SK-N-SH (cell line): ENCODE measurements around the gene LARP1B. TPM values are rescaled to one million over a fixed set of nuclear protein-coding genes. Genes with fewer than 3 reads are reported as not detected.
"Not testable (repeated sequence)": the region's sequence is repeated elsewhere in the genome, so short reads cannot be mapped to it uniquely, and the experiment has no call there.

Source experiments
- CTCF ChIA-PET: fragments of 300-600, 350-600 bp; formaldehyde crosslinking; extraction: SDS; loops from one replicate; lab custom pipeline; 2021; lab: Yijun Ruan, JAX
- POLR2A ChIA-PET: fragments of 350-600 bp; sonication (Branson Sonifier 250); formaldehyde crosslinking; extraction: SDS; loops from one replicate; lab custom pipeline; 2020; ENCODE audit warnings: antibody characterized with exemption, inconsistent platforms; lab: Yijun Ruan, JAX
- DNase-seq: peaks from one replicate; pipeline ENCODE4 v3.0.0; 2012
- H2AFZ ChIP-seq: fragments of 200-600 bp; sonication (generic); 2 replicates; pipeline ENCODE4 v1.8.1; 2016; ENCODE audit warnings: antibody characterized with exemption, mild to moderate bottlenecking, low read depth
- H3F3A ChIP-seq: fragments of 200-600 bp; sonication (generic); replicated peaks from 2 replicates; pipeline ENCODE3; 2016; ENCODE audit warnings: antibody characterized with exemption, mild to moderate bottlenecking; ENCODE audit not compliant: insufficient read depth
- H3K27ac ChIP-seq, 2 experiments: fragments of 200-500 bp in 1 of 2; fragments of 200-600 bp in 1 of 2; sonication (Bioruptor generic) in 1 of 2; sonication (generic), shearing (Covaris generic) in 1 of 2; 2 replicates each; pipeline versions ENCODE4 v1.5.1 to v1.6.1; 2014 to 2016; ENCODE audit warnings: low read depth in 2 of 2, inconsistent platforms in 1 of 2, low read length in 1 of 2, mild to moderate bottlenecking in 1 of 2, mixed read lengths in 1 of 2
- H3K27me3 ChIP-seq: fragments of 200-600 bp; sonication (generic), shearing (Covaris generic); 2 replicates; pipeline ENCODE4 v1.6.1; 2016; ENCODE audit warnings: mixed run types; ENCODE audit not compliant: insufficient read depth
- H3K36me3 ChIP-seq, 2 experiments: fragments of 200-500 bp in 1 of 2; fragments of 200-600 bp in 1 of 2; sonication (Bioruptor generic) in 1 of 2; sonication (generic) in 1 of 2; replicated peaks in 1 of 2; 2 replicates each; pipeline versions ENCODE3 to v1.5.1; 2014 to 2016; ENCODE audit warnings: low read length in 1 of 2, mild to moderate bottlenecking in 1 of 2; ENCODE audit not compliant: insufficient read depth in 2 of 2, control insufficient read depth in 1 of 2
- H3K4me1 ChIP-seq, 2 experiments: fragments of 200-500 bp in 1 of 2; fragments of 200-600 bp in 1 of 2; sonication (Bioruptor generic) in 1 of 2; sonication (generic), shearing (Covaris generic) in 1 of 2; 2 replicates each; pipeline versions ENCODE4 v1.5.1 to v1.6.1; 2014 to 2016; ENCODE audit warnings: low read depth in 1 of 2, low read length in 1 of 2, mixed run types in 1 of 2; ENCODE audit not compliant: insufficient read depth in 2 of 2, control insufficient read depth in 1 of 2
- H3K4me2 ChIP-seq: fragments of 200-600 bp; sonication (generic), shearing (Covaris generic); 2 replicates; pipeline ENCODE4 v1.6.1; 2017; ENCODE audit warnings: mixed run types
- H3K4me3 ChIP-seq, 2 experiments: fragments of 200-500 bp in 1 of 2; fragments of 200-600 bp in 1 of 2; sonication (Bioruptor generic) in 1 of 2; sonication (generic), shearing (Covaris generic) in 1 of 2; 2 replicates each; pipeline versions ENCODE4 v1.5.1 to v1.8.1; 2014 to 2016; ENCODE audit warnings: low read depth in 2 of 2, inconsistent platforms in 1 of 2, low read length in 1 of 2, mild to moderate bottlenecking in 1 of 2, mixed read lengths in 1 of 2, moderate library complexity in 1 of 2
- H3K79me2 ChIP-seq: fragments of 200-600 bp; sonication (generic); 2 replicates; pipeline ENCODE4 v1.8.1; 2017; ENCODE audit warnings: mild to moderate bottlenecking; ENCODE audit not compliant: insufficient read depth
- H3K9ac ChIP-seq: fragments of 200-600 bp; sonication (generic); 2 replicates; pipeline ENCODE4 v1.6.1; 2017; ENCODE audit warnings: mixed run types
- H3K9me2 ChIP-seq: fragments of 200-600 bp; sonication (generic); 2 replicates; pipeline ENCODE4 v1.6.1; 2017; ENCODE audit warnings: mixed run types
- H3K9me3 ChIP-seq: fragments of 200-600 bp; sonication (generic); 2 replicates; pipeline ENCODE4 v1.6.1; 2017; ENCODE audit warnings: mixed run types, mild to moderate bottlenecking, moderate library complexity
- H4K20me1 ChIP-seq: fragments of 200-600 bp; sonication (generic); 2 replicates; pipeline ENCODE4 v1.6.1; 2017; ENCODE audit warnings: mild to moderate bottlenecking, mixed run types; ENCODE audit not compliant: insufficient read depth
- EZH2phosphoT487 ChIP-seq: fragments of 200-600 bp; sonication (generic); IDR thresholded peaks from 2 replicates; pipeline ENCODE4 v1.6.1; 2017; ENCODE audit warnings: low read depth, mixed run types, mild to moderate bottlenecking, antibody characterized with exemption, moderate library complexity, borderline replicate concordance
- FOXM1 ChIP-seq: IDR thresholded peaks from 2 replicates; pipeline ENCODE4 v1.4.0; 2012; ENCODE audit warnings: low read depth, mild to moderate bottlenecking
- GABPA ChIP-seq: IDR thresholded peaks from 2 replicates; pipeline ENCODE4 v1.4.0; 2012; ENCODE audit warnings: low read depth, mild to moderate bottlenecking
- RCOR1 ChIP-seq: fragments of 150-350 bp; IDR thresholded peaks from 2 replicates; pipeline ENCODE4 v1.6.1; 2017; ENCODE audit warnings: antibody characterized with exemption, low read length
- RFX5 ChIP-seq: IDR thresholded peaks from 2 replicates; pipeline ENCODE4 v1.6.1; 2012; ENCODE audit warnings: mild to moderate bottlenecking, improper control_type of control experiment, low read length
- RXRA ChIP-seq: IDR thresholded peaks from 2 replicates; pipeline ENCODE4 v1.4.0; 2012; ENCODE audit warnings: low read depth, mild to moderate bottlenecking, borderline replicate concordance
- SMC3 ChIP-seq: IDR thresholded peaks from 2 replicates; pipeline ENCODE4 v1.6.1; 2012; ENCODE audit warnings: low read depth, low read length, improper control_type of control experiment
- TAF1 ChIP-seq: IDR thresholded peaks from 2 replicates; pipeline ENCODE4 v1.6.1; 2012; ENCODE audit warnings: low read depth, mild to moderate bottlenecking, low read length, moderate library complexity, borderline replicate concordance
- TCF12 ChIP-seq: IDR thresholded peaks from 2 replicates; pipeline ENCODE4 v1.4.0; 2012
- TEAD4 ChIP-seq: IDR thresholded peaks from 2 replicates; pipeline ENCODE4 v1.4.0; 2012; ENCODE audit warnings: mild to moderate bottlenecking, borderline replicate concordance; ENCODE audit not compliant: insufficient read depth
- YY1 ChIP-seq: IDR thresholded peaks from 2 replicates; pipeline ENCODE4 v1.4.0; 2012; ENCODE audit warnings: low read depth, mild to moderate bottlenecking
- WGBS: methylation state at CpG from one replicate; pipeline ENCODE4 v1.1.6; 2017; ENCODE audit warnings: low lambda C conversion rate; 5-methylcytosine and 5-hydroxymethylcytosine counted together
- polyA plus RNA-seq, 3 experiments: library from polyadenylated mRNA; depleted of rRNA; stranded (reverse); fragments of >200 nt; gene quantifications; 2 replicates each; pipeline ENCODE4 v1.2.3, GENCODE V29; 2012
- TF ChIP-seq, protein P1 (sequence below): IDR thresholded peaks from 2 replicates; pipeline ENCODE4 v1.4.0; 2012; ENCODE audit warnings: low read depth, borderline replicate concordance
- TF ChIP-seq, protein P2 (sequence below): IDR thresholded peaks from 2 replicates; pipeline ENCODE4 v1.4.0; 2012; ENCODE audit warnings: low read depth

The LARP1B gene
- polyA plus RNA-seq, 1 of the 3 experiments (the other 2 are of a cell fraction), result 4.8 TPM

DNA sequence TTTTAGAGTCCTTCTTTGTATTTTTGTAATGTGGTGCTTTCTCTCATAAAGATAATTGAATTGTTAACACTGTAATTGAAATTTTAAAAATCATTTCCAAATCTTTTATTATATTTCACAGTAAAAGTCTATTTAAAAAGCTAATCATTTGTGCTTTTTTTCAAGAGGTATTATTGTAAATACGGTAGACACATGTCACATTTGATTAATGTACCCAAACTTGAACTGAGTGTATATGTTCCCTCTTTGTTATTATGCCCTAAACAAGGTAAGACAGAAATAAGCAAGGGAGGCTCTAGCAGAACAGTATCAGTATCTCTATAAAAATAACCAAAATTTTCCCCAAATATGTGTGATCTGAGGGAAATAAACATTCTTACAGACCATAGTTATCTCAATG is 21.5 kb upstream of the LARP1B start:
- Histone ChIP-seq H3K27ac (no peak overlapping the region), H4K20me1 (no peaks in the 10 kb centered on the region), H2AFZ (no peak overlapping the region), H3K9ac (no peak overlapping the region), H3F3A (no peaks in the 10 kb centered on the region), H3K9me3 (no peaks in the 10 kb centered on the region), H3K4me2 (no peak overlapping the region), H3K79me2 (no peaks in the 10 kb centered on the region; the same call in 1 of the 2 replicates), H3K4me3 (no peak overlapping the region), H3K9me2 (no peaks in the 10 kb centered on the region), H3K27me3 (no peaks in the 10 kb centered on the region), H3K36me3 (no peaks in the 10 kb centered on the region), H3K4me1 (no peaks in the 10 kb centered on the region)
- POLR2A ChIA-PET, result no interaction called here
- TF ChIP-seq EZH2phosphoT487 (no peak), SMC3 (no peak), RFX5 (no peak), RCOR1 (no peak), TCF12 (no peak), GABPA (no peak), FOXM1 (no peak), TAF1 (no peak), YY1 (no peak), RXRA (no peak), TEAD4 (no peak)
- TF ChIP-seq, protein P1, sequence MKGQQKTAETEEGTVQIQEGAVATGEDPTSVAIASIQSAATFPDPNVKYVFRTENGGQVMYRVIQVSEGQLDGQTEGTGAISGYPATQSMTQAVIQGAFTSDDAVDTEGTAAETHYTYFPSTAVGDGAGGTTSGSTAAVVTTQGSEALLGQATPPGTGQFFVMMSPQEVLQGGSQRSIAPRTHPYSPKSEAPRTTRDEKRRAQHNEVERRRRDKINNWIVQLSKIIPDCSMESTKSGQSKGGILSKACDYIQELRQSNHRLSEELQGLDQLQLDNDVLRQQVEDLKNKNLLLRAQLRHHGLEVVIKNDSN, result no peak
- TF ChIP-seq, protein P2, sequence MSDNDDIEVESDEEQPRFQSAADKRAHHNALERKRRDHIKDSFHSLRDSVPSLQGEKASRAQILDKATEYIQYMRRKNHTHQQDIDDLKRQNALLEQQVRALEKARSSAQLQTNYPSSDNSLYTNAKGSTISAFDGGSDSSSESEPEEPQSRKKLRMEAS, result no peak
- WGBS, result 92% methylated on average over 1 of the region's 1 CpG
- CTCF ChIA-PET, result no interaction called here
- no peak for DNase-seq

DNA sequence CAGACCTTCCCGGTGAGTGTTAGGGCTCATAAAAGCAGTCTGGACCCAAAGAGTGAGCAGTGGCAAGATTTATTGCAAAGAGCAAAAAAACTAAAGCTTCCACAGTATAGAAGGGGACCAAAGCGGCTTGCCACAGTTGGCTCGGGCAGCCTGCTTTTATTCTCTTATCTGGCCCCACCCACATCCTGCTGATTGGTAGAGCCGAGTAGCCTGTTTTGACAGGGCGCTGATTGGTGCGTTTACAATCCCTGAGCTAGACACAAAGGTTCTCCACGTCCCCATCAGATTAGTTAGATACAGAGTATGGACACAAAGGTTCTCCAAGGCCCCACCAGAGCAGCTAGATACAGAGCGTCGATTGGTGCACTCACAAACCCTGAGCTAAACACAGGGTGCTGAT is 14.1 kb upstream of the LARP1B start:
- H3K27me3 ChIP-seq, H3K36me3 ChIP-seq, H3K4me2 ChIP-seq, H3K79me2 ChIP-seq, H2AFZ ChIP-seq, H3K9ac ChIP-seq, H3K4me1 ChIP-seq, H3K4me3 ChIP-seq, H4K20me1 ChIP-seq, CTCF ChIA-PET, H3F3A ChIP-seq, H3K9me3 ChIP-seq, H3K27ac ChIP-seq, DNase-seq, H3K9me2 ChIP-seq: not testable (repeated sequence)
- 87% methylated on average over 5 of the region's 9 CpGs for WGBS
- POLR2A ChIA-PET, result interaction anchor here (1.5 kb wide), 1 partner anchor 14 kb away, joined by 5 read pairs; the partner anchor contains the start of gene LARP1B

DNA sequence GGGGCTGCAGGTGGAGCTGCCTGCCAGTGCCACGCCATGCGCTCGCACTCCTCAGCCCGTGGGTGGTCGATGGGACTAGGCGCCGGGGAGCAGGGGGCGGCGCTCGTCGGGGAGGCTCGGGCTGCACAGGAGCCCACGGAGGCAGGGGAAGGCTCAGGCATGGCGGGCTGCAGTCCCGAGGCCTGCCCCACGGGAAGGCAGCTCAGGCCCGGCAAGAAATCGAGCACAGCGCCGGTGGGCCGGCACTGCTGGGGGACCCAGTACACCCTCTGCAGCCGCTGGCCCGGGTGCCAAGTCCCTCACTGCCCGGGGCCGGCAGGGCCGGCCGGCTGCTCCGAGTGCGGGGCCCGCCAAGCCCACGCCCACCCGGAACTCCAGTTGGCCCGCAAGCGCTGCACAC is 13.6 kb upstream of the LARP1B start:
- H3K79me2 ChIP-seq, H3K4me1 ChIP-seq, H3F3A ChIP-seq, H3K9me2 ChIP-seq, H3K27me3 ChIP-seq, H3K9me3 ChIP-seq, H4K20me1 ChIP-seq, H3K27ac ChIP-seq, H3K9ac ChIP-seq, CTCF ChIA-PET, DNase-seq, H3K4me3 ChIP-seq, H3K36me3 ChIP-seq, H2AFZ ChIP-seq, H3K4me2 ChIP-seq: not testable (repeated sequence)
- WGBS, result 88% methylated on average over 15 of the region's 34 CpGs
- POLR2A ChIA-PET, result interaction anchor here (1.5 kb wide), 1 partner anchor 13 kb away, joined by 5 read pairs; the partner anchor contains the start of gene LARP1B
